Activated naive CD8-positive, alpha-beta T cell treated with anti-CD3 and anti-CD28 coated beads, Interleukin-2, amount 10 ng/mL, durations not matched to agents 7 days and 5 days (primary cell): Measurements from ENCODE around the gene PARD3. TPM values are rescaled to one million over a fixed set of nuclear protein-coding genes. Genes with fewer than 3 reads are reported as not detected.
"Not testable (repeated sequence)": the region's sequence is repeated elsewhere in the genome, so short reads cannot be mapped to it uniquely, and the experiment has no call there.

ENCODE experiments used
- ATAC-seq: fragments of 150-1000 bp; cut with Tn5 transposase; one replicate; pipeline ENCODE4 v1.10.0; 2021; ENCODE audit warnings: low read depth, moderate library complexity
- POLR2A ChIA-PET: fragments of 350-600 bp; sonication (Branson Sonifier 250); formaldehyde crosslinking; loops from one replicate; lab custom pipeline; 2021; ENCODE audit warnings: antibody characterized with exemption; lab: Charles Lee
- DNase-seq: peaks from one replicate; pipeline ENCODE4 v3.0.0; 2021
- H3K27ac Mint-ChIP-seq: one replicate; pipeline ENCODE4 v1.8.0; 2022; ENCODE audit warnings: mild to moderate bottlenecking, mixed read lengths
- H3K27me3 Mint-ChIP-seq: one replicate; pipeline ENCODE4 v1.8.0; 2022; ENCODE audit warnings: mild to moderate bottlenecking, moderate library complexity, mixed read lengths
- H3K36me3 Mint-ChIP-seq: one replicate; pipeline ENCODE4 v1.8.0; 2021; ENCODE audit warnings: mild to moderate bottlenecking, mixed read lengths
- H3K4me1 Mint-ChIP-seq: one replicate; pipeline ENCODE4 v1.8.0; 2021; ENCODE audit warnings: mixed read lengths
- H3K4me3 Mint-ChIP-seq: one replicate; pipeline ENCODE4 v1.8.0; 2022; ENCODE audit warnings: mild to moderate bottlenecking, moderate library complexity, mixed read lengths
- H3K9me3 Mint-ChIP-seq: one replicate; pipeline ENCODE4 v1.8.0; 2021; ENCODE audit warnings: mixed read lengths
- total RNA-seq, 2 experiments: library from RNA; stranded (reverse); gene quantifications; one replicate each; pipeline ENCODE4 v1.2.3, GENCODE V29; 2021

The PARD3 gene
- total RNA-seq, 2 experiments from 2014 or later = 0.48 to 0.55 TPM

DNA sequence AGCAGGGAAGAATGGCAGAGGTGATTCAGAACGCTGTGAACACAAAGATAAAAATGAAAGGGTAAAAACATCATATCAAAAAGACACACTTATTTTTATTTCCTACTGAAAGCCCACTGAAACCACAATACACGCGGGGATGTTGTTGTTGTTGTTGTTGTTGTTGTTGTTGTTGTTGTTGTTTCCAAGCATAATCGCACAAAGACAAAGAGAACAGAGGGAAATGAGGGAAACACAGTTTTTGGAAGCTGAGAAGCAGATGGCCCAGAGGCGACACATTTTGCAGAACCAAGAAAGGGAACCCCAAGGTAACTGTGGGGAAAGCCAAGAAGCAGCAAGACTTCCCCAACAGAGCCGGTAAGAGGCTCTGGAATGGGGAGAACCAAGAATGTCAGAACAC lies 113.9 kb downstream of the PARD3 start:
- no peak for ATAC-seq
- POLR2A ChIA-PET = no interaction called here
- DNase-seq = no peak
- peaks cover 7% of the 10 kb centered on the region for H3K27me3 Mint-ChIP-seq
- H3K36me3 Mint-ChIP-seq = no peaks in the 10 kb centered on the region
- H3K4me1 Mint-ChIP-seq = peaks cover 6% of the 10 kb centered on the region
- no peaks in the 10 kb centered on the region for H3K9me3 Mint-ChIP-seq
- H3K27ac Mint-ChIP-seq = no peak overlapping the region
- H3K4me3 Mint-ChIP-seq = no peak overlapping the region

GRCh38 chr10:34700752-34701151 lies 114.3 kb downstream of the PARD3 start:
- H3K4me3 Mint-ChIP-seq, H3K27ac Mint-ChIP-seq, H3K4me1 Mint-ChIP-seq, ATAC-seq, H3K9me3 Mint-ChIP-seq, POLR2A ChIA-PET, DNase-seq, H3K27me3 Mint-ChIP-seq, H3K36me3 Mint-ChIP-seq: not testable (repeated sequence)

- ATAC-seq (no peak), DNase-seq (no peak)
- H3K4me1 Mint-ChIP-seq = peaks cover 1% of the 10 kb centered on the region
- H3K4me3 Mint-ChIP-seq = no peak overlapping the region
- H3K27ac Mint-ChIP-seq = no peak overlapping the region
- no peaks in the 10 kb centered on the region for H3K9me3 Mint-ChIP-seq
- H3K36me3 Mint-ChIP-seq = no peaks in the 10 kb centered on the region
- POLR2A ChIA-PET = no interaction called here
- H3K27me3 Mint-ChIP-seq = peaks cover 6% of the 10 kb centered on the region
Measured at GRCh38 chr10:34699904-34700517, 115.1 kb downstream of the PARD3 start.

- peaks cover 3% of the 10 kb centered on the region for H3K27me3 Mint-ChIP-seq
- POLR2A ChIA-PET = no interaction called here
- H3K4me3 Mint-ChIP-seq = no peak overlapping the region
- H3K9me3 Mint-ChIP-seq = no peaks in the 10 kb centered on the region
- ATAC-seq (no peak), DNase-seq (no peak)
- no peak overlapping the region for H3K27ac Mint-ChIP-seq
- peaks cover 1% of the 10 kb centered on the region for H3K4me1 Mint-ChIP-seq
- no peaks in the 10 kb centered on the region for H3K36me3 Mint-ChIP-seq
Measured at GRCh38 chr10:34698979-34699378, 116.1 kb downstream of the PARD3 start.

- DNase-seq (no peak), ATAC-seq (no peak)
- POLR2A ChIA-PET = no interaction called here
- Mint-ChIP-seq H3K4me3 (no peak overlapping the region), H3K27me3 (peaks cover 2% of the 10 kb centered on the region), H3K27ac (no peak overlapping the region), H3K4me1 (peaks cover 1% of the 10 kb centered on the region), H3K9me3 (no peaks in the 10 kb centered on the region), H3K36me3 (no peaks in the 10 kb centered on the region)
Measured at GRCh38 chr10:34698248-34698831, 116.8 kb downstream of the PARD3 start.

DNA sequence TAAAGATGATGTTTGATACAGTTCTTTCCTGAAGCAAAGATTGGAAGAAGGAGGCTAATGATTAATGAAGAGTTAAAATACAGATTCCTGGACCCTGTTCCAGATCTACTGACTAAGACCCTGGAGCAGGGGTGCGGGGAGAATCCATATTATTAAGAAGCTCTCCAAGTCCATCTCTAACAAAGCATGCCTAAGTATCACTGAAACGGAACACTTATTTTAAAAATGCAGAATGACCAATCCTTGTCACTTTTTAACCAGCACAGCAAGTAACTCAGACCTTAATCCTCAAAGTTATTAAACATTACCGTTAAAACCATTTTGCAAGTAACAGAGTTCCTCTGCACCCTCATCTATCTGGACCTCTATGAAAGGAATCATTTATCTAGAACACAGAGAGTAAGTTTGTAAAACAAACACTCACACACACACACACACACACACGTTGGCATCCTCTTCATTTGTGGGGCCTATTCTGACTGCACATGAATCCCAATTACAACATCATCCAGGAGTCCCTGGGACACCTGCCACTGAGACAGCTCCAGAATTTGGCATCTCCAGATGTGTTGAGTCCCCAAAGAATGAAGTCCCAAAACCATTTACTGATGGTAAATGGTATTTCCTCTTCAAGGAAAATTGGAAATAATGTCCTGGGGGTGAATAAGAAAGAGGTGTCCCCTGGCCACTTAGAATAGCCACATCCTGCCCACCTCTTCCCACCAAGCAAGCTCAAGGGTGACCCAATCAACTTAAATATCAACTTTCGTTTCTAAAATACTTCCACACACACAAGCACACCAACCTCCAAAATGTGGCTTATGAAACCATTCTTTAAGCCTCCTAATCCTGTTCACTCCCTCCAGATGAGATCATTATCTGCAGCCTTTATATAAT lies 117.5 kb downstream of the PARD3 start:
- no peaks in the 10 kb centered on the region for H3K9me3 Mint-ChIP-seq
- H3K36me3 Mint-ChIP-seq = no peaks in the 10 kb centered on the region
- ATAC-seq (no peak), DNase-seq (no peak)
- peaks cover 2% of the 10 kb centered on the region for H3K27me3 Mint-ChIP-seq
- no peak overlapping the region for H3K4me3 Mint-ChIP-seq
- POLR2A ChIA-PET = no interaction called here
- no peak overlapping the region for H3K27ac Mint-ChIP-seq
- peaks cover 1% of the 10 kb centered on the region for H3K4me1 Mint-ChIP-seq

- H3K27me3 Mint-ChIP-seq = peaks cover 4% of the 10 kb centered on the region
- H3K27ac Mint-ChIP-seq = no peak overlapping the region
- POLR2A ChIA-PET = no interaction called here
- H3K4me3 Mint-ChIP-seq = no peak overlapping the region
- H3K4me1 Mint-ChIP-seq = peaks cover 1% of the 10 kb centered on the region
- H3K36me3 Mint-ChIP-seq = no peaks in the 10 kb centered on the region
- peaks cover 1% of the 10 kb centered on the region for H3K9me3 Mint-ChIP-seq
- ATAC-seq = no peak
- no peak for DNase-seq
Measured at GRCh38 chr10:34696423-34696822, 118.7 kb downstream of the PARD3 start.

- peaks cover 4% of the 10 kb centered on the region for H3K27me3 Mint-ChIP-seq
- POLR2A ChIA-PET = no interaction called here
- DNase-seq = no peak
- ATAC-seq = no peak
- peaks cover 2% of the 10 kb centered on the region for H3K9me3 Mint-ChIP-seq
- H3K4me3 Mint-ChIP-seq = no peak overlapping the region
- H3K27ac Mint-ChIP-seq = no peak overlapping the region
- H3K36me3 Mint-ChIP-seq = no peaks in the 10 kb centered on the region
- H3K4me1 Mint-ChIP-seq = no peaks in the 10 kb centered on the region
Measured at GRCh38 chr10:34690383-34691049, 124.6 kb downstream of the PARD3 start.

- POLR2A ChIA-PET = no interaction called here
- no peaks in the 10 kb centered on the region for H3K4me1 Mint-ChIP-seq
Measured at GRCh38 chr10:34689053-34689452, 126.0 kb downstream of the PARD3 start.

DNA sequence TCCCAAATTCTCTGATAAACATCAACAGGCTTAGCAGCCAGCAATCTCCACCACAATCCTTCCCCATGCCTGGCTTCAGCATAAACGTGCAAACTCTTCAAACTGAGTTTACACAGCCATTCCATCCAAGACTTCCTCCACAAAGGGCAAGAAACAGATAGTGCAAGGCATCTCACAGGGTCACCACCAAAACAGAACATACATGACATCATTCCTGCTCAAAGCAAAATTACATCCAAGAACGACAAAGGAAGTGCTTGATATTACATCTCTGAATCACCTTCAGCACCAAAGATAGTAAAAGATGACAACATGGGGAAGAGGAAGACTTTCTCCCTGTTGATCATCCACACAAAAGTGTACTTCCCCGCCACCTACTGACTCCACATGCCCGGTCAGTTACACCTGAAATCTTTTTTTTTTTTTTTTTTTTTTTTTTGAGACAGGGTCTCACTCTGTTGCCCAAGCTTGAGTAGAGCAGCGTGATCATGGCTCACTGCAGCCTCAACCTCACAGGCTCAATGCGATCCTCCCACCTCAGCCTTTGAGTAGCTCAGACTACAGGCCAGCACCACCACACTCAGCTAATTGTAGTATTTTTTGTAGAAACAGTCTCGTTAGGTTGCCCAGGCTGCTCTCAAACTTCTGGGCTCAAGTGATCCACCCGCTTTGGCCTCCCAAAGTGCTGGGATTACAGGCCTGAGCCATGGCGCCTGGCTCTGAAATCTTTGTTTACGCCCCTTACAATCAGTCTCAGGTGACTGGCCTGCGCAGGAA lies 127.5 kb downstream of the PARD3 start:
- H3K9me3 Mint-ChIP-seq = peaks cover 2% of the 10 kb centered on the region
- no peak overlapping the region for H3K27ac Mint-ChIP-seq
- POLR2A ChIA-PET = no interaction called here
- H3K4me3 Mint-ChIP-seq = no peak overlapping the region
- H3K36me3 Mint-ChIP-seq = no peaks in the 10 kb centered on the region
- DNase-seq (no peak), ATAC-seq (no peak)
- peaks cover 2% of the 10 kb centered on the region for H3K27me3 Mint-ChIP-seq
- H3K4me1 Mint-ChIP-seq = no peaks in the 10 kb centered on the region

More at GRCh38 chr10:34689053-34689452, 126.0 kb downstream of the PARD3 start:
- no peak for ATAC-seq
- Mint-ChIP-seq H3K4me3 (no peak overlapping the region), H3K27ac (no peak overlapping the region), H3K36me3 (no peaks in the 10 kb centered on the region), H3K27me3 (peaks cover 4% of the 10 kb centered on the region), H3K9me3 (peaks cover 2% of the 10 kb centered on the region)
- no peak for DNase-seq

DNA sequence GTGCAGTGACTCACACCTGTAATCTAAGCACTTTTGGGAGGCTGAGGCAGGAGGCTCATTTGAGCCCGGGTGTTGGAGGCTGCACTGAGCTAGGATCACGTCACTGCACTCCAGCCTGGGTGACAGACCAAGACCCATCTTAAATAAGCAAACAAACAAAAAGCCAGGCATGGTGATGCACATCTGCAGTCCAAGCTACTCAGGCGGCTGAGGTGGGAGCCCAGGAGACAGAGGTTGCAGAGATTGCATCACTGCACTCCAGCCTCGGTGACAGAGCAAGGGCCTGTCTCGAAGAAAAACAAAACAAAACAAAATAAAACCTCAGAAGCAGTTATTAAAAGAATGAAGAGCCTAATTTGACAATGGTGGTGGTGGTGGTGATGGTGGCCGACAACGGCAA lies 132.5 kb downstream of the PARD3 start:
- no peak for ATAC-seq
- no peak overlapping the region for H3K4me3 Mint-ChIP-seq
- POLR2A ChIA-PET = no interaction called here

DNA sequence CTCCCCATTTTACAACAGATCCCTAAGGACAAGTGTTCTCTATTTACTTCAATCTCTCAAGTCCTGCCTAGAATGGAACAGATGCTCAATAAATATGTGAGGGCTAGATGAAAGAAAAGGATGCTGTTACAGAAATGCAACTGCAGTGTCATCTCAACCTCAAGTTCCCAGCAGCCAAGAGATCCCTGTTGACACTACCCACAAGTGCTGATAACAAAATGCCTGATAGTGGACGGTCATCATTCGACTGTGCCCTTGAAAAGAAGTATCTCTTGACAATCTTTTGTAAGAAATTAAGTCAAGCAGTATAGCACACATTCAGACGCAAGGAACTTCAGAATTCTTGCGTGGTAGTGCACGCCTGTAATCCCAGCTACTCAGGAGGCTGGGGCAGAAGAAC lies 133.2 kb downstream of the PARD3 start:
- Mint-ChIP-seq H3K9me3 (no peaks in the 10 kb centered on the region), H3K36me3 (no peaks in the 10 kb centered on the region), H3K27me3 (no peaks in the 10 kb centered on the region), H3K27ac (no peak overlapping the region), H3K4me1 (no peaks in the 10 kb centered on the region), H3K4me3 (no peak overlapping the region)
- ATAC-seq (no peak), DNase-seq (no peak)
- POLR2A ChIA-PET = no interaction called here

More for the DNA sequence above, 132.5 kb downstream of the PARD3 start:
- Mint-ChIP-seq H3K27ac (no peak overlapping the region), H3K9me3 (no peaks in the 10 kb centered on the region), H3K4me1 (no peaks in the 10 kb centered on the region), H3K36me3 (no peaks in the 10 kb centered on the region), H3K27me3 (no peaks in the 10 kb centered on the region)
- DNase-seq = no peak

- Mint-ChIP-seq H3K4me3 (no peak overlapping the region), H3K27ac (no peak overlapping the region)
- no peak for ATAC-seq
Measured at GRCh38 chr10:34679177-34679576, 135.9 kb downstream of the PARD3 start.

More at GRCh38 chr10:34679177-34679576, 135.9 kb downstream of the PARD3 start:
- POLR2A ChIA-PET = no interaction called here
- DNase-seq = no peak
- H3K9me3 Mint-ChIP-seq = no peaks in the 10 kb centered on the region
- no peaks in the 10 kb centered on the region for H3K36me3 Mint-ChIP-seq
- no peaks in the 10 kb centered on the region for H3K4me1 Mint-ChIP-seq
- H3K27me3 Mint-ChIP-seq = peaks cover 8% of the 10 kb centered on the region
